Gastroesophageal sphincter (tissue), 4 donors: Measurements from ENCODE around the gene LRRC4. TPM values are rescaled to one million over a fixed set of nuclear protein-coding genes. Genes with fewer than 3 reads are reported as not detected.

ENCODE experiments used
- ATAC-seq: fragments of 150-250 bp; one replicate; pipeline ENCODE4 v1.9.1; 2016; ENCODE audit warnings: mild to moderate bottlenecking, moderate library complexity
- H3K27ac ChIP-seq, 4 donors: fragments of 200-600 bp; sonication (generic) in 3 of 4; 1 replicate in 3 of 4; 2 replicates in 1 of 4; pipeline ENCODE4 v1.5.1; 2016 to 2019
- H3K27me3 ChIP-seq: fragments of 200-600 bp; sonication (generic); one replicate; pipeline ENCODE4 v1.5.1; 2019
- H3K36me3 ChIP-seq, 2 donors: fragments of 200-600 bp; sonication (generic); one replicate each; pipeline ENCODE4 v1.5.1; 2019; ENCODE audit warnings: control low read depth in 1 of 2
- H3K4me1 ChIP-seq, 3 donors: fragments of 200-600 bp; sonication (generic); 1 replicate in 2 of 3; 2 replicates in 1 of 3; pipeline ENCODE4 v1.5.1; 2016 to 2019; ENCODE audit warnings: control low read depth in 2 of 3
- H3K4me3 ChIP-seq, 2 donors: fragments of 200-600 bp; sonication (generic); one replicate each; pipeline ENCODE4 v1.5.1; 2019; ENCODE audit warnings: mild to moderate bottlenecking in 1 of 2, moderate library complexity in 1 of 2
- H3K9me3 ChIP-seq, 3 donors: fragments of 200-600 bp; sonication (generic); one replicate each; pipeline ENCODE4 v1.5.1; 2017 to 2019; ENCODE audit warnings: control low read depth in 2 of 3
- EP300 ChIP-seq: sonication (generic); formaldehyde crosslinking; IDR thresholded peaks from one replicate; pipeline ENCODE4 v1.6.1; 2017; ENCODE audit warnings: antibody characterized with exemption, mild to moderate bottlenecking
- POLR2A ChIP-seq, 2 donors: fragments of 450-650 bp; IDR thresholded peaks; one replicate each; pipeline ENCODE4 v1.6.1; 2017; ENCODE audit warnings: antibody characterized with exemption in 2 of 2, mild to moderate bottlenecking in 2 of 2, moderate library complexity in 1 of 2
- POLR2AphosphoS5 ChIP-seq: sonication (generic); formaldehyde crosslinking; IDR thresholded peaks from one replicate; pipeline ENCODE4 v1.6.1; 2017; ENCODE audit warnings: antibody characterized with exemption
- WGBS, 2 donors: methylation state at CpG; one replicate each; pipeline ENCODE4 v1.1.5; 2018; ENCODE audit warnings: low coverage in 1 of 2; 5-methylcytosine and 5-hydroxymethylcytosine counted together
- total RNA-seq, 4 donors: library from RNA; depleted of rRNA; stranded (reverse); fragments of >200 nt; gene quantifications; one replicate each; pipeline ENCODE4 v1.1.0, GENCODE V29; 2016
- TF ChIP-seq, protein P1 (sequence below), 4 experiments: fragments of 200-600 bp in 2 of 4; fragments of 450-650 bp in 2 of 4; sonication (generic) in 1 of 4; IDR thresholded peaks; one replicate each; pipeline ENCODE4 v1.5.1; 2017 to 2019; ENCODE audit warnings: antibody characterized with exemption in 4 of 4, mild to moderate bottlenecking in 2 of 4, moderate library complexity in 2 of 4

Gene LRRC4
- total RNA-seq, 4 donors from 2014 or later: 0.39 to 1.9 (median 0.82) TPM; not detected in 1

DNA sequence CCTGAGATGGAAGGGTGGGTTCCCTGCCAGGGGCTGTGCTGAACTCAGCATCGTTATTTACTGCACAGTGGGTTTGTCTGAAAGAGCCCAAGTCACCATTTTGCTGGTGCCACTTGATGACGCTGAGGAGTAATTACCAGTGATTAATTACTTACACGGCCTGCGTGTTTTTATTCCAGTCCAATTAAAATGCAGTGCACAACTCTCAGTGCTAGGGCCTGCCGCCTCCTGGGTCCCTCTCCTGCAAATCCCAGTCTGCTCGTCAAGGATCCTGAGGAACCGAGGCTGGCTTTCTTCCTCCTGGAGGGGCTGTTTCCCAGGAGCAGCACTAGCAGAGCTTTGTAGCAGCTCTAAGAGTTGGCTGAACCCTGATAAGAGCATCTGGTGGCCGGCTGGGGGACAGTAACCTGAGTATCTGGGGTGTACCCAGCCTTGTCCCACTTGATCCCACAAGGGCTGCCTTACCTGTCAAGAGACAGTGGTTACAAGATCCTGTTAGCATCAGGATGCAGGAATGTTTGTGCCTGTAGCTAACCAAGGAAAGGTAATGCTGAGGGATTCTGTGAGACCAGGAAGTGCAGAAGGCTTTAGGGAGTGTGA, 45.1 kb upstream of the LRRC4 start:
- TF ChIP-seq POLR2AphosphoS5 (no peak), POLR2A (IDR thresholded peaks at IDR 0.05) (no peak)
- Histone ChIP-seq H3K9me3 (no peaks in the 10 kb centered on the region), H3K4me1 (peaks cover 0 to 14% (median 5%) of the 10 kb centered on the region in 3 donors), H3K4me3 (no peak overlapping the region), H3K27me3 (no peaks in the 10 kb centered on the region), H3K36me3 (peaks cover 0 to 67% of the 10 kb centered on the region in 2 donors), H3K27ac (no peak overlapping the region)
- no peak for ATAC-seq
- 95% methylated on average over 3 of the region's 8 CpGs; no CpG with 5 or more reads in 1 of the 2 donors for WGBS, 2 donors

DNA sequence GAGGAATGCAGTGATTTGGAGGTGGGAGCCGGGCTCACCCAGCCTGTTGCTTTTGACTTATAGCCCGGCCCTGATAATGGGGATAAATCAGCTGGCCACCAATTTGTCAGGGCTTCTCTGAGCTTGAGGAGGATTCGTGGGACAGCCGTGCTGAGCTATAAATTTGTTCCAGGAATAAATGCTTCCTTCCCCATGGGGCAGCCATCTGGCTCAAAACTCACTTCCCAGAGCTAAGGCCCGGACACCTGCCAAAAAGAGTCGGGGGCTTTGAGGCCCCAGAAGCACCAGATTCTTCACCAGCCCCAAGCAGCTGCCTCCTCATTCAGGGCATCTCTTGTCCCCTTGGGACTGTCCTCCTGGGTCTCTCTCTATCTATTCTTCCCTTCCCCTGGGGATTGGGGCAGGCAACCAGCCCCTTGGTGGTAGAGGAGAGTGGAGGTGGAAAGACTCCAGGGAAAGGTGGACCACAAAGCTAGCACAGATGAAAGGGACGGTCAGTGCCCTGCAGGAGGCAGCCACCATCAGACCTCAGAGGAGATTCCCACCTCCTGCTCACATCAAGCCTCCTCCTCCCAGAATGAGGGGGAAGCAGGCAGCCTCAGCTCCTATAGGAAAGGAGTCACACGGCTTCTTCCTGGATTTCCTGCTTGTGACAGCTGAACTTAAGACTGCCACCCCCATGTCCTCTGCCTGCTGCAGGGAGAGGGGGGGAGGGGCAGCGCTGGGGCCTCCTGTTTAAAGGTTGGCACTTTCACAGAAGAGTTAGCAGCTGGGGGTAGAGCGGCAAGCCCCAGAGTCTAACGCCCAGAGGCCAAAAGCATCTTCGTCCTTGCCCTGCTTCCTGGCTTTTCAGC, 44.2 kb upstream of the LRRC4 start:
- Histone ChIP-seq H3K4me1 (peaks cover 0 to 14% (median 5%) of the 10 kb centered on the region in 3 donors), H3K36me3 (peaks cover 0 to 59% of the 10 kb centered on the region in 2 donors), H3K27me3 (no peaks in the 10 kb centered on the region), H3K27ac (no peak overlapping the region), H3K9me3 (no peaks in the 10 kb centered on the region), H3K4me3 (no peak overlapping the region)
- 74% methylated on average over 6 of the region's 12 CpGs; no CpG with 5 or more reads in 1 of the 2 donors for WGBS, 2 donors
- TF ChIP-seq, protein P1, sequence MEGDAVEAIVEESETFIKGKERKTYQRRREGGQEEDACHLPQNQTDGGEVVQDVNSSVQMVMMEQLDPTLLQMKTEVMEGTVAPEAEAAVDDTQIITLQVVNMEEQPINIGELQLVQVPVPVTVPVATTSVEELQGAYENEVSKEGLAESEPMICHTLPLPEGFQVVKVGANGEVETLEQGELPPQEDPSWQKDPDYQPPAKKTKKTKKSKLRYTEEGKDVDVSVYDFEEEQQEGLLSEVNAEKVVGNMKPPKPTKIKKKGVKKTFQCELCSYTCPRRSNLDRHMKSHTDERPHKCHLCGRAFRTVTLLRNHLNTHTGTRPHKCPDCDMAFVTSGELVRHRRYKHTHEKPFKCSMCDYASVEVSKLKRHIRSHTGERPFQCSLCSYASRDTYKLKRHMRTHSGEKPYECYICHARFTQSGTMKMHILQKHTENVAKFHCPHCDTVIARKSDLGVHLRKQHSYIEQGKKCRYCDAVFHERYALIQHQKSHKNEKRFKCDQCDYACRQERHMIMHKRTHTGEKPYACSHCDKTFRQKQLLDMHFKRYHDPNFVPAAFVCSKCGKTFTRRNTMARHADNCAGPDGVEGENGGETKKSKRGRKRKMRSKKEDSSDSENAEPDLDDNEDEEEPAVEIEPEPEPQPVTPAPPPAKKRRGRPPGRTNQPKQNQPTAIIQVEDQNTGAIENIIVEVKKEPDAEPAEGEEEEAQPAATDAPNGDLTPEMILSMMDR (IDR thresholded peaks at IDR 0.05): no peak
- TF ChIP-seq POLR2AphosphoS5: no peak
- TF ChIP-seq POLR2A (IDR thresholded peaks at IDR 0.05): no peak
- TF ChIP-seq EP300: no peak
- no peak for ATAC-seq

DNA sequence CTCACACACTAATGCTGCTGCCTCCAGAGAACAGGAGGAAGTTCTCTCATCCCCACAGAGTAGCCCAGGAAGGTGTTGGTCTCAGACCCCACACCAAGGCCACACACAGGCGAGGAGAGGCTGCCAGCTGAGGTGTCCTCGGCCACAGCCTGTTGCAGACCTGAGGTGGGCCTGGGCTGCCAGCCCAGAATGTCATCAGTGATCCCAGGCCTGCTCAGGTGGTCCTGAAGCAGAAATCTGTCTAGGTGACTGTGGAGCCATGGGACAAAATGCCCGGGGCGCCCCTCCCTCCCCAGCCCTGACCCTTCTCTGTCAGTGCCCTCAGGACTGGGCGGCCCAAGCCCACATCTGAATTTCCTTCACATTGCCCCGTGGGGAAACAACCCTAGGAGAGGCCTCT, 43.5 kb upstream of the LRRC4 start:
- Histone ChIP-seq H3K4me1 (peaks cover 0 to 14% (median 5%) of the 10 kb centered on the region in 3 donors), H3K27me3 (no peaks in the 10 kb centered on the region), H3K27ac (no peak overlapping the region), H3K9me3 (no peaks in the 10 kb centered on the region), H3K36me3 (peaks cover 0 to 54% of the 10 kb centered on the region in 2 donors), H3K4me3 (no peak overlapping the region)
- no CpG with 5 or more reads among the region's 6 CpGs for WGBS, 2 donors
- no peak for TF ChIP-seq EP300
- no peak for TF ChIP-seq POLR2AphosphoS5
- no peak for TF ChIP-seq POLR2A (IDR thresholded peaks at IDR 0.05)
- TF ChIP-seq, protein P1 (IDR thresholded peaks at IDR 0.05): no peak
- ATAC-seq: no peak

DNA sequence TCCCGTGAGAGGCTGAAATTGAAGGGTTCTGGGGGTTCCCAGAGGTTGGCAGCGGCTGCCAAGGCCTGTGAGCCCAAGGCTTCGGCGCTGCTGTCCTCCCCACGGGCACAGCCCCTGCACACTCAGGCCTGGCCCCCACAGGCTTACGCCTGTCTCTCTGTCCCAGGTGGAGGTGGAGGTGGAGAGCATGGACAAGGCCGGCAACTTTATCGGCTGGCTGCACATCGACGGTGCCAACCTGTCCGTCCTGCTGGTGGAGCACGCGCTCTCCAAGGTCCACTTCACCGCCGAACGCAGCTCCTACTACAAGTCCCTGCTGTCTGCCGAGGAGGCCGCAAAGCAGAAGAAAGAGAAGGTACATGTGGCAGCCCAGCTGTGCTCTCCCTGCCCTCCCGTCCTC, 43.1 kb upstream of the LRRC4 start:
- Histone ChIP-seq H3K9me3 (no peaks in the 10 kb centered on the region), H3K27me3 (no peaks in the 10 kb centered on the region), H3K36me3 (peaks cover 0 to 50% of the 10 kb centered on the region in 2 donors), H3K4me3 (no peak overlapping the region), H3K27ac (no peak overlapping the region), H3K4me1 (peaks cover 0 to 14% (median 5%) of the 10 kb centered on the region in 3 donors)
- ATAC-seq: no peak
- TF ChIP-seq POLR2AphosphoS5 (no peak), EP300 (no peak), POLR2A (IDR thresholded peaks at IDR 0.05) (no peak)
- TF ChIP-seq, protein P1 (IDR thresholded peaks at IDR 0.05): no peak
- 20% methylated on average over 1 of the region's 19 CpGs; no CpG with 5 or more reads in 1 of the 2 donors for WGBS, 2 donors

DNA sequence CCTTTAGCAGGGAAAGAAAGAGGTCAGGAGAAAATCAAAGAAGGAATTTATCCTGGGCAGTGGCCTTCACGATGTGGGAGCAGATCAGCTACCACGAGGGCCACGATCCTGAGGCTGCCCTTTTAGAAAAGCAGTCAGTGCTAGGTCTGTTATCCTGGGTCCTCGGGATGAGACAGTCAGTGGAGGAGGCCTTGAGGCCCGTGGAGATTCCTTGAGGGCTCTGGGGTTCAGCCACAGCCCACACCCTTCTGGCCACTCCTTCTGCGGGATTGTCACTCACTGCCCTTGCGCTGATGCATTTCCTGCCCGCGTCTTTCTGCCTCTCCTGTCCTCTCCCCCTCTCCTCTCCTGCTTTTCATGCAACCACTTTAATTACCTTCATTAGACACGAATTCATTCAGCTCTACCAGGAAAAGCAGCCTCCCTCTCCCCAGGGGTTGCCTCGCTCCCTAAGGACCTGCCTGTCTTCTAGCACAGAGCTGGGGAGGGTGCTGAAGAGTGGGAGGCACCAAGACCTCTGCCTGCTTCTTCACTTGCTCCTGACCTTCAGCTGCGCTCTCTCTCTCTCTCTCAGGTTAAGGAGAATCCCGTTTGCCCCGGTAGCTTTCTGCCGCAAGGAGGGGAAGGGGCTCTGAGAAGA, 42.6 kb upstream of the LRRC4 start:
- Histone ChIP-seq H3K27me3 (no peaks in the 10 kb centered on the region), H3K9me3 (no peaks in the 10 kb centered on the region), H3K4me3 (no peak overlapping the region), H3K27ac (no peak overlapping the region), H3K36me3 (peaks cover 0 to 44% of the 10 kb centered on the region in 2 donors), H3K4me1 (peaks cover 0 to 14% (median 5%) of the 10 kb centered on the region in 3 donors)
- no peak for ATAC-seq
- TF ChIP-seq POLR2AphosphoS5 (no peak), POLR2A (IDR thresholded peaks at IDR 0.05) (no peak), EP300 (no peak)
- TF ChIP-seq, protein P1 (IDR thresholded peaks at IDR 0.05): no peak
- WGBS, 2 donors: 86 to 92% methylated on average over 8 to 11 of the region's 15 CpGs
